ENCODE measurements around the gene BICRA.
"Not testable (repeated sequence)": the region's sequence is repeated elsewhere in the genome, so short reads cannot be mapped to it uniquely, and the experiment has no call there.

The BICRA gene

GRCh38 chr19:47740866-47741519 lies 132.1 kb downstream of the BICRA start:
- in situ Hi-C loops (cut with HindIII; ENCODE audit: low sequenced_read_pairs), result no loop called here

- in situ Hi-C loops (cut with HindIII; ENCODE audit: low sequenced_read_pairs), result no loop called here
These were observed 132.7 kb downstream of the BICRA start for GRCh38 chr19:47741544-47742140.

- in situ Hi-C loops (cut with HindIII; ENCODE audit: low sequenced_read_pairs), result no loop called here
These were observed 133.7 kb downstream of the BICRA start for GRCh38 chr19:47742634-47743033.

- in situ Hi-C loops (cut with HindIII; ENCODE audit: low sequenced_read_pairs), result no loop called here
These were observed 136.3 kb downstream of the BICRA start, which contains the start of gene NOP53 for GRCh38 chr19:47745010-47745901. Gene NOP53 (plus strand): TSS chr19:47745546. CDS start chr19:47745560, 14 bp downstream.

GRCh38 chr19:47746129-47746528 lies 137.2 kb downstream of the BICRA start:
- in situ Hi-C loops (cut with HindIII; ENCODE audit: low sequenced_read_pairs), result not testable (repeated sequence)

GRCh38 chr19:47749326-47749725 lies 140.4 kb downstream of the BICRA start:
- in situ Hi-C loops (cut with HindIII; ENCODE audit: low sequenced_read_pairs), result no loop called here

- in situ Hi-C loops (cut with HindIII; ENCODE audit: low sequenced_read_pairs), result no loop called here
These were observed 141.8 kb downstream of the BICRA start for GRCh38 chr19:47750752-47751151.

- in situ Hi-C loops (cut with HindIII; ENCODE audit: low sequenced_read_pairs), result no loop called here
These were observed 143.7 kb downstream of the BICRA start for GRCh38 chr19:47752440-47753211.

Measured in DLD1 (cell line).